Measurements from ENCODE around the gene CTXN1. TPM values are rescaled to one million over a fixed set of nuclear protein-coding genes. Genes with fewer than 3 reads are reported as not detected.

The CTXN1 gene
- total RNA-seq, 1 experiment from 2014 or later: 71.7 TPM

- H3K4me3 ChIP-seq (ENCODE audit: low read depth, low read length, poor library complexity, severe bottlenecking): no peak overlapping the region
- H3K36me3 ChIP-seq (ENCODE audit: insufficient read depth, low read length, poor library complexity, severe bottlenecking): no peaks in the 10 kb centered on the region
- no peak overlapping the region for H3K27ac ChIP-seq (ENCODE audit: low read depth, low read length, poor library complexity, severe bottlenecking)
- H3K27me3 ChIP-seq (replicated peaks; ENCODE audit: insufficient read depth, low read depth, low read length, poor library complexity): no peaks in the 10 kb centered on the region
- POLR2A ChIA-PET (ENCODE audit: low non-redundant PET): no interaction called here
- BruUV-seq (replicated peaks): no TSS peak
- TF ChIP-seq CTCF (conservative IDR thresholded peaks at IDR 0.05; ENCODE audit: low read depth, low read length) (no peak), EZH2 (IDR thresholded peaks at IDR 0.05; ENCODE audit: borderline replicate concordance, low read depth, low read length, poor library complexity, severe bottlenecking) (no peak)
- CTCF ChIA-PET: no interaction called here
- peak; percentile 37 for DNase-seq (ENCODE audit: low spot score)
- no peaks in the 10 kb centered on the region for H3K4me1 ChIP-seq (ENCODE audit: insufficient read depth, low read length, poor library complexity, severe bottlenecking)
- no peaks in the 10 kb centered on the region for H3K9me3 ChIP-seq (ENCODE audit: low read depth, low read length, poor library complexity, severe bottlenecking)
- intact Hi-C loops (cut with micrococcal nuclease; ENCODE audit: unreplicated experiment): no loop called here
These were observed 46.1 kb downstream of the CTXN1 start for GRCh38 chr19:7879836-7880235.

DNA sequence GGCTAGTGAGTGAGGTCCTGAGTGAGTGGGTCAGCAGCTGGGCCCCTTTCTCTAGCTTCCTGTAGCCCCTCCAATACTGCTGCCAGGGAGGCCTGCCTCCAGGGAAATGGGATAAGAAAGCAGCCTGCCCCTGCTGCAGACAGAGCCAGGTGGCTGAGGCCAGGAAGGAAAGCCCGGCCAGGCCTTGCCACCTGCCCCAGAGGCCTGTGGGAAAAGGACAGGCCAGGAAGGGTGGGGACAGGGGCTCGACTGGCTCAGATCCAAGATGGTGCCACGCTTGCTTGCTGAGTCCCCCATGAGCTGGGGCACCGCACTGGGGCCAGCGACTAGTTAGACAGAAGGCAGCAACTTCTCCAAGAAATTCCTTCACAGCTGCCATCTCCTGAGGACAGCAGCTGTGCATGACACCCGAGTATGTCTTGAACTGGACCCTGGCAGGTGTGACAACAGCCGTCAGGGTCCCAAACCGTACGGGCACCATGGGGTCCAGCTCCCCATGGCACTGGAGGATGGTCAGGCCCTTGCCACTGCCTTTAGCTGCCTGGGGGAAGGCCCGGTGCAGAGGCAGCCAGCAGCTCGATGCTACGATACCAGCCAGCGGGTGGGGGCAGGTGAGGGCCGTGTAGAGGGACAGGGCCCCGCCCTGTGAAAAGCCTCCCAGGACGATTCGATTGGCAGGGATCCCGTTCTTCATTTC is 46.7 kb downstream of the CTXN1 start:
- TF ChIP-seq EZH2 (IDR thresholded peaks at IDR 0.05; ENCODE audit: borderline replicate concordance, low read depth, low read length, poor library complexity, severe bottlenecking): no peak
- no peak for TF ChIP-seq CTCF (conservative IDR thresholded peaks at IDR 0.05; ENCODE audit: low read depth, low read length)
- no peak for DNase-seq (ENCODE audit: low spot score)

GRCh38 chr19:7877249-7877836 is 48.6 kb downstream of the CTXN1 start:
- Histone ChIP-seq H3K36me3 (ENCODE audit: insufficient read depth, low read length, poor library complexity, severe bottlenecking) (no peaks in the 10 kb centered on the region), H3K27ac (ENCODE audit: low read depth, low read length, poor library complexity, severe bottlenecking) (no peak overlapping the region), H3K9me3 (ENCODE audit: low read depth, low read length, poor library complexity, severe bottlenecking) (no peaks in the 10 kb centered on the region), H3K4me1 (ENCODE audit: insufficient read depth, low read length, poor library complexity, severe bottlenecking) (peaks cover 14% of the 10 kb centered on the region), H3K27me3 (replicated peaks; ENCODE audit: insufficient read depth, low read depth, low read length, poor library complexity) (no peaks in the 10 kb centered on the region), H3K4me3 (ENCODE audit: low read depth, low read length, poor library complexity, severe bottlenecking) (no peak overlapping the region)
- BruUV-seq (replicated peaks): no TSS peak
- DNase-seq (ENCODE audit: low spot score): no peak
- ChIA-PET CTCF (no interaction called here), POLR2A (ENCODE audit: low non-redundant PET) (no interaction called here)
- TF ChIP-seq CTCF (conservative IDR thresholded peaks at IDR 0.05; ENCODE audit: low read depth, low read length) (no peak), EZH2 (IDR thresholded peaks at IDR 0.05; ENCODE audit: borderline replicate concordance, low read depth, low read length, poor library complexity, severe bottlenecking) (no peak)
- intact Hi-C loops (cut with micrococcal nuclease; ENCODE audit: unreplicated experiment): no loop called here

More for the DNA sequence above, 46.7 kb downstream of the CTXN1 start:
- Histone ChIP-seq H3K27me3 (replicated peaks; ENCODE audit: insufficient read depth, low read depth, low read length, poor library complexity) (no peaks in the 10 kb centered on the region), H3K9me3 (ENCODE audit: low read depth, low read length, poor library complexity, severe bottlenecking) (no peaks in the 10 kb centered on the region), H3K27ac (ENCODE audit: low read depth, low read length, poor library complexity, severe bottlenecking) (no peak overlapping the region), H3K4me1 (ENCODE audit: insufficient read depth, low read length, poor library complexity, severe bottlenecking) (no peaks in the 10 kb centered on the region), H3K4me3 (ENCODE audit: low read depth, low read length, poor library complexity, severe bottlenecking) (no peak overlapping the region), H3K36me3 (ENCODE audit: insufficient read depth, low read length, poor library complexity, severe bottlenecking) (no peaks in the 10 kb centered on the region)
- intact Hi-C loops (cut with micrococcal nuclease; ENCODE audit: unreplicated experiment): no loop called here
- BruUV-seq (replicated peaks): no TSS peak
- CTCF ChIA-PET: no interaction called here
- POLR2A ChIA-PET (ENCODE audit: low non-redundant PET): no interaction called here
